Femur (tissue), 1 donor: ENCODE measurements around the gene DEFB115.
"Not testable (repeated sequence)": the region's sequence is repeated elsewhere in the genome, so short reads cannot be mapped to it uniquely, and the experiment has no call there.

Experiments
- DNase-seq: peaks from one replicate; pipeline ENCODE4 v3.0.0-alpha.2; 2017

Gene DEFB115

GRCh38 chr20:31257364-31257763, at the start of gene DEFB115:
Gene DEFB115, plus strand, starts transcription at chr20:31257664. Its CDS starts 0 bp downstream, at chr20:31257664.
- DNase-seq, result no peak

DNA sequence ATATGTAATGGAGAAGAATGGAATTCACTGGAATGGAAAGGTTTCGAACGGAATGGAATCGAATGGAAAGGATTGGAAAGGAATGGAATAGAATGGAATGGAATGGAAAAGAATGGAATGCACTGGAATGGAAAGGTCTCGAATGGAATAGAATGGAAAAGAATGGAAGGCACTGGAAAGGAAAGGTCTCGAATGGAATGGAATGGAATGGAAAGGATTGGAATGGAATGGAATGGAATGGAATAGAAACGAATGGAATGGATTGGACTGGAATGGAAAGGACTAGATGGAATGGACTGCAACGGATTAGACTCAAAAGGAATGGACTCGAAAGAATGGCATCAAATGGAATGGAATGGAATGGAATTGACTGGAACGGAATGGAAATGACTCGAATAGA, 20.5 kb upstream of the DEFB115 start:
- DNase-seq, result no peak

DNA sequence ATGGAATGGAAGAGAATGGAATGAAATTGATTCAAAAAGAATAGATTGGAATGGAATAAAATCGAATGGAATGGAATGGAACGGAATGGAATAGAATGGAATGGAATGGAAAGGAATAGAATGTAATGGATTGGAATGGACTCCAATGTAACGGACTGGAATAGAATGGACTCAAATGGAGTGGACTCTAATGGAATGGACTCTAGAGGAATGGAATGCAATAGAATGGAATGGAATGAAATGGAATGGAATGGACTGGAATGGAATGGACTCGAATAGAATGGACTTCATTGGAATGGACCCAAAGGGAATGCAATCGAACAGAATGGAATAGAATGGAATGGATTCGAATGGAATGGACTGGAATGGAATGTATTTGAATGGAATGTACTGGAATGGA, 19.7 kb upstream of the DEFB115 start:
- no peak for DNase-seq

- DNase-seq, result no peak
Observed at GRCh38 chr20:31239139-31239538, 18.3 kb upstream of the DEFB115 start.

GRCh38 chr20:31256959-31257358, 505 bp upstream of the DEFB115 start:
- no peak for DNase-seq

DNA sequence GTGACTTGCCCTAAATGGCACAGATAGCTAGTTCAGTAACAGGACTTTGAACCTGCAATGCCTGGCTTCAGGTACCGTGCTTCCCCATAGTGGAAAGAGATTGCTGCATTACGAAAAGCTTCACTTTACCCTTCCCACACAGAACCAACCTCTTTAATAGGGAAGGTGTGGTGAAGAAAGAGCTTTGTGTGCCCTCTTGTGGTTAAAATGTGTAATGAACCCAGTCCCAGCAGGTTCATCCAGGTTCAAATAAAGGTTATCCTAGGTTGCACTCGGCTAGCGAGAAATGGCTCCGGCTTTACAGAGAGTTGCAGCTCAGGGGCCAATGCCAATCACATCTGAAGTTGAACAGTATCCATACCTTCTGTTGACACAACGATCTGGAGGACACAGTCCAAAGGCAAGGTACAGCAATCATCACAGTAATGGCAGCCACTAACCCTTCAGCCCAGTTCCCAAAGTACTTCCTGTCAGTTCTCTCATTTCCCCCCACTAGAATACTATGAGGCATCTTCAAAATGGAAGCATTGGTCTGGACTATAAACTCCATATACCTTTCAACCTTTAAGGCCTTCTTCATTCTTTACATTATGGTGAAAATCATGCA, 3.0 kb downstream of the DEFB115 start:
- no peak for DNase-seq

- no peak for DNase-seq
Observed at GRCh38 chr20:31274441-31274840, 17.0 kb downstream of the DEFB115 start.

GRCh38 chr20:31278178-31278577, 20.7 kb downstream of the DEFB115 start:
- no peak for DNase-seq

GRCh38 chr20:31284964-31285363, 27.5 kb downstream of the DEFB115 start:
- not testable (repeated sequence) for DNase-seq

GRCh38 chr20:31308535-31309162, 51.2 kb downstream of the DEFB115 start, which contains the start of gene DEFB116:
Gene DEFB116, minus strand, starts transcription at chr20:31308585. Its CDS starts 0 bp downstream, at chr20:31308585.
- DNase-seq, result no peak
